GM23248 (cell line): ENCODE data around the gene RUBCNL. TPM values are rescaled to one million over a fixed set of nuclear protein-coding genes. Genes with fewer than 3 reads are reported as not detected.

Experiments used
- DNase-seq: peaks from one replicate; pipeline ENCODE4 v3.0.0-alpha.2; 2015
- H2AFZ ChIP-seq: fragments of 200-600 bp; sonication (generic); 2 replicates; pipeline ENCODE4 v1.6.1; 2016; ENCODE audit warnings: antibody characterized with exemption
- H3F3A ChIP-seq: fragments of 200-600 bp; sonication (generic); 2 replicates; pipeline ENCODE4 v1.6.1; 2016; ENCODE audit warnings: mild to moderate bottlenecking, antibody characterized with exemption, mixed run types; ENCODE audit not compliant: insufficient read depth
- H3K27ac ChIP-seq: fragments of 200-600 bp; sonication (generic); 2 replicates; pipeline ENCODE4 v1.5.1; 2016; ENCODE audit warnings: mild to moderate bottlenecking
- H3K27me3 ChIP-seq: fragments of 200-600 bp; sonication (generic); replicated peaks from 2 replicates; pipeline ENCODE4 v1.6.1; 2016; ENCODE audit warnings: mild to moderate bottlenecking; ENCODE audit not compliant: insufficient read depth
- H3K36me3 ChIP-seq: fragments of 200-600 bp; sonication (generic); 2 replicates; pipeline ENCODE4 v1.6.1; 2016; ENCODE audit warnings: low read depth, mild to moderate bottlenecking
- H3K4me1 ChIP-seq: fragments of 200-600 bp; sonication (generic); 2 replicates; pipeline ENCODE4 v1.6.1; 2016; ENCODE audit warnings: mild to moderate bottlenecking; ENCODE audit not compliant: insufficient read depth
- H3K4me2 ChIP-seq: fragments of 200-600 bp; sonication (generic); one replicate; pipeline ENCODE4 v1.6.1; 2016; ENCODE audit warnings: mild to moderate bottlenecking; ENCODE audit not compliant: unreplicated experiment
- H3K4me3 ChIP-seq: fragments of 200-600 bp; sonication (generic); 2 replicates; pipeline ENCODE4 v1.5.1; 2016; ENCODE audit warnings: mild to moderate bottlenecking
- H3K79me2 ChIP-seq: fragments of 200-600 bp; sonication (generic); 2 replicates; pipeline ENCODE4 v1.6.1; 2016; ENCODE audit warnings: mild to moderate bottlenecking; ENCODE audit not compliant: insufficient read depth
- H3K9ac ChIP-seq: fragments of 200-600 bp; sonication (generic); 2 replicates; pipeline ENCODE4 v1.6.1; 2016; ENCODE audit warnings: mild to moderate bottlenecking
- H3K9me2 ChIP-seq: fragments of 200-600 bp; sonication (generic); 2 replicates; pipeline ENCODE4 v1.6.1; 2016; ENCODE audit warnings: mixed run types, mild to moderate bottlenecking, moderate library complexity; ENCODE audit not compliant: insufficient read depth
- H3K9me3 ChIP-seq: fragments of 200-600 bp; sonication (generic); one replicate; pipeline ENCODE4 v1.6.1; 2017; ENCODE audit warnings: low read depth
- H4K20me1 ChIP-seq: fragments of 200-600 bp; sonication (generic); 2 replicates; pipeline ENCODE4 v1.6.0; 2016; ENCODE audit not compliant: insufficient read depth
- EZH2 ChIP-seq: fragments of 200-600 bp; sonication (generic); IDR thresholded peaks from 2 replicates; pipeline ENCODE4 v1.6.1; 2018; ENCODE audit warnings: antibody characterized with exemption, mild to moderate bottlenecking; ENCODE audit not compliant: insufficient read depth, poor library complexity, severe bottlenecking
- EZH2phosphoT487 ChIP-seq: fragments of 200-600 bp; sonication (generic); IDR thresholded peaks from 2 replicates; pipeline ENCODE4 v1.6.1; 2018; ENCODE audit warnings: antibody characterized with exemption, moderate library complexity, mild to moderate bottlenecking, low read depth; ENCODE audit not compliant: insufficient read depth
- WGBS, 2 experiments: methylation state at CpG; one replicate each; pipeline ENCODE4 v1.1.6; 2015 to 2017; ENCODE audit warnings: low lambda C conversion rate in 2 of 2, low coverage in 1 of 2; ENCODE audit errors: missing lambda C conversion rate in 2 of 2; 5-methylcytosine and 5-hydroxymethylcytosine counted together
- in situ Hi-C: fragments of 300-500 bp; cut with MboI; formaldehyde crosslinking; loops from 2 replicates; pipeline ENCODE4 v1.15.0; 2020
- polyA plus RNA-seq: library from polyadenylated mRNA; unstranded; fragments of >200 nt; fragmentation: Nextera tagmentation; extraction: Ambion mirVana; gene quantifications from 2 replicates; pipeline ENCODE4 v1.2.1, GENCODE V29; 2016
- small RNA-seq: library from RNA; depleted of rRNA; stranded (forward); fragments of <200 nt; gene quantifications from one replicate; pipeline ENCODE3, GENCODE V24; 2014; ENCODE audit warnings: low read depth, low replicate concordance
- total RNA-seq: library from RNA; depleted of rRNA; stranded (reverse); fragments of >200 nt; shearing (Covaris generic); gene quantifications from 2 replicates; pipeline ENCODE4 v1.2.3, GENCODE V29; 2014; rRNA removed

Gene RUBCNL
- total and polyA plus RNA-seq, 2 experiments from 2014 or later, result 1.1 to 2.1 TPM

DNA sequence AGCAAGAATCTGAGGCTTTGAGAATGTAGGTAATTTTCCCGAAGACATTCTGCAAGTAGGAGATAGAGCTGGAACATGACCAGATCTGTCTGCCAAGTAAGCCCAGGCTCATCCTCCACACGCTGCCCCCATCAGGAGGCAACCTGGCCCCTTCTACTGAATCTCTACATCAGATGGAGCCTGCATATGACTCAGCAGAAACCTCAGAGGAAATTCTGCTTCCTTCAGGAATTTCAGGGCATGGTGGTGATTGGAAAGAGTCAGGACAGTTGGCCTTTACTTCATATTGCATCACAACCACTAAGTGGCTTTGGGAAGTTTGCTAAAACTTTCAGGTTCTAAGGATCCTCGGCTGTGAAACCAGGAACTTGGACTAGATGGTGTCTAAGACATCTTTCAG lies 90.1 kb downstream of the RUBCNL start:
- 0 to 1% methylated on average over 3 of the region's 3 CpGs for WGBS, 2 experiments
- peaks cover 30% of the 10 kb centered on the region for H3K4me1 ChIP-seq

DNA sequence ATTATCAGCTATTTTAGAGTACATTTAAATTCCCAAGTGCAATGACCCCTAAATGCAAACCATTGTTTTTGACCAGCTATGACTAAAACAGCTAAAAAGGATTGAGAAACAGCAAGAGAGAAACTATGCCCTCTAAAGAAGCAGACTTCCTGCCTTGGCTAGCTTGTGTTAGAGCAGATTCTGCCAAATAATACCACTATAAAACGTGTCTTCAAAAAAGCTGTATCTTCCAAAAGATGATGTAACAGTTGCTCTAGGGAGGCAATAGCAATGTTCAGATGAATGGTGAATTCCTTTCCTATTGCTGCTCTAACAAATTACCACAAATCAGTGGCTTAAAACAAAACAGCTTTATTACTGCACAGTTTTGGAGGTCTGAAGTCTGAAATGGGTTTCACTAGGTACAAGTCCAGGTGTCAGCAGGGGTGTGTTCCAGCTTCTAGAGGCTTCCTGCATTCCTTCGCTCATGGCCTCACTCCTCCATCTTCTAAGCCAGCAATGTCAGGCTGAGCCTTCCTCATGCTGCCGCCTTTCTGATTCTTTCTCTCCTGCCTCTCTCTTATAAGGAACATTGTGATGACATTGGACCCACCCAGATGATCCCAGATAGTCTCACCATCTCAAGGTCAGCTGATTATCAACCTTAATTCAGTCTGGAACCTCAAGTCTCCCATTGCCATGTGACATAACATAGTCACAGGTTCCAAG lies 90.8 kb downstream of the RUBCNL start:
- in situ Hi-C loops, result no loop called here
- no peaks in the 10 kb centered on the region for H3K9me3 ChIP-seq
- H3K9me2 ChIP-seq, result no peaks in the 10 kb centered on the region
- H3K79me2 ChIP-seq, result no peaks in the 10 kb centered on the region
- no peaks in the 10 kb centered on the region for H3K36me3 ChIP-seq
- peak overlapping the region; percentile 66 for H3K4me2 ChIP-seq
- no peaks in the 10 kb centered on the region for H4K20me1 ChIP-seq
- peak; percentile 97 for DNase-seq
- no peaks in the 10 kb centered on the region for H3K27me3 ChIP-seq
- no peak overlapping the region for H2AFZ ChIP-seq
- TF ChIP-seq EZH2phosphoT487 (no peak), EZH2 (no peak)
- H3K4me1 ChIP-seq, result peaks cover 30% of the 10 kb centered on the region
- peak overlapping the region; percentile 76 for H3K9ac ChIP-seq
- peak overlapping the region; percentile 98 for H3K27ac ChIP-seq
- H3F3A ChIP-seq, result peaks cover 36% of the 10 kb centered on the region
- WGBS, 2 experiments, result 64% methylated on average over 3 of the region's 3 CpGs
- H3K4me3 ChIP-seq, result peak overlapping the region; percentile 41

More for the DNA sequence above, 90.1 kb downstream of the RUBCNL start:
- H2AFZ ChIP-seq, result 0 out of 2 replicates have a peak overlapping the region, but pooled peaks have one; percentile 13
- H3K9me3 ChIP-seq, result no peaks in the 10 kb centered on the region
- H3K9ac ChIP-seq, result peak overlapping the region; percentile 76
- in situ Hi-C loops, result no loop called here
- TF ChIP-seq EZH2 (no peak), EZH2phosphoT487 (no peak)
- no peaks in the 10 kb centered on the region for H3K27me3 ChIP-seq
- peak; percentile 92 for DNase-seq
- peak overlapping the region; percentile 98 for H3K27ac ChIP-seq
- H3F3A ChIP-seq, result peaks cover 36% of the 10 kb centered on the region
- H3K4me2 ChIP-seq, result peak overlapping the region; percentile 66
- peak overlapping the region; percentile 41 for H3K4me3 ChIP-seq
- no peaks in the 10 kb centered on the region for H3K79me2 ChIP-seq
- no peaks in the 10 kb centered on the region for H4K20me1 ChIP-seq
- no peaks in the 10 kb centered on the region for H3K9me2 ChIP-seq
- H3K36me3 ChIP-seq, result no peaks in the 10 kb centered on the region

DNA sequence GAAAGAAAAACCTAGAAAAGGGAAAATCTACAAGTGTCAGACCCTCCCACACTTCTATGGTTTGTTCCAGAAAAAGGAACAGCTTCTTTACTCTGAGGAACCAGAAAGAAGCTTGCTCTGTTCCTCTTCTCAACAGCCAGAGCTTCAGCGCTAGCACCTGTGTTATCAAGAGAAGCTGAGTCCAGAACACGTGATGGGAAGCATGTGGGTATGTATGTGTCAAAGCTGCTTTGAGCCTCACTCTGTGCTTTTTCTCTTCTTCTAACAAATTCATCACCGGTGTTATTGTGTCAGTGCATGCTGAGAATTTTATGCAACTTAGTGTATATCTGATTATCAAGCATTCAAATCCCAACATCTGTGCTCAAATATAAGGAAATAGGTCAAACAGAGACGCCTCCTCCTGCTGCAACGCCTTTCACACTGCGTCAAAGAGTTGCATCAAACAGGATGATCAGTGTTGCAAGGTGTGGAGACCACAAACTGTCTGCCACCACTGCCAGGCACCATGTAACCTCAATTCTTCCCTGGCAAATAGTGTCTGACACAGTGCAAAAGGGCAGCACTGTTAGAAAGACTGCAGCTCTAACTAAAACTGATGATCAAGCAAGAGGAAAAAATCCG lies 91.4 kb downstream of the RUBCNL start:
- Histone ChIP-seq H3K4me1 (peaks cover 30% of the 10 kb centered on the region), H3K9ac (peak overlapping the region; percentile 49), H3K27ac (peak overlapping the region; percentile 98), H3K4me3 (peak overlapping the region; percentile 5; the same call in 1 of the 2 replicates), H3K9me3 (no peaks in the 10 kb centered on the region), H3K27me3 (no peaks in the 10 kb centered on the region), H3K36me3 (no peaks in the 10 kb centered on the region), H3F3A (peaks cover 36% of the 10 kb centered on the region), H3K9me2 (no peaks in the 10 kb centered on the region), H2AFZ (no peak overlapping the region), H4K20me1 (no peaks in the 10 kb centered on the region), H3K4me2 (peak overlapping the region; percentile 55), H3K79me2 (no peaks in the 10 kb centered on the region)
- peak; percentile 80 for DNase-seq
- whole genome bisulfite sequencing, 2 experiments, result 38 to 46% methylated on average over 7 of the region's 7 CpGs
- no peak for TF ChIP-seq EZH2
- TF ChIP-seq EZH2phosphoT487, result no peak
- in situ Hi-C loops, result no loop called here

DNA sequence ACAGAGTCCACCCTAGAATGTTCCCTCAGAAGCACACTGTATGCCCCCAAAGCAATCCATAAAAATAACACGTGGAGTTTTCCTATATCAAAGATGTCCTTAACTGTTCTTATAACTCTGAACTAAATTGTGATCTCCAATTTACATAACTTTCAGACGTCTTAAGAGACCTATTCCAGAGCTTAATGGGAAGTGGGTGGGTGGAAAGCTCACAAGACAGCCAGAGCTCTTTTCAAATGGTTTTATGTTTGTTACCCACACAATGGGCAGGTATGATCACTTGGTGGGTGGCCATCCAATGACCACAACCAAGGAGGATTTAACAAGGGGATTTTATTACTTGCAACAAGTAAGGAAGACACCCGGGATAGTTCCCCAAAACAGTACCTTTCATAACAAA lies 93.6 kb downstream of the RUBCNL start:
- Histone ChIP-seq H3K4me3 (no peak overlapping the region), H3K4me2 (no peak overlapping the region), H3K9me3 (no peaks in the 10 kb centered on the region), H3F3A (peaks cover 35% of the 10 kb centered on the region), H3K27me3 (no peaks in the 10 kb centered on the region), H3K9ac (no peak overlapping the region), H4K20me1 (no peaks in the 10 kb centered on the region), H3K79me2 (no peaks in the 10 kb centered on the region), H2AFZ (no peak overlapping the region), H3K4me1 (peaks cover 30% of the 10 kb centered on the region), H3K27ac (no peak overlapping the region), H3K9me2 (no peaks in the 10 kb centered on the region), H3K36me3 (no peaks in the 10 kb centered on the region)
- no peak for DNase-seq
- in situ Hi-C loops, result no loop called here
- TF ChIP-seq EZH2phosphoT487, result no peak
- TF ChIP-seq EZH2, result no peak
- WGBS, 2 experiments, result 93 to 95% methylated on average over 3 of the region's 3 CpGs

Small RNA genes lying within 50 kb of the gene (small RNA-seq; reads per million reads assigned to genes)
- 154 reads per million, percentile 96 among the genes with 10 or more reads in this experiment for gene RNU2-6P
- gene RNU6-68P, result not detected

Other genes with a start within 250 kb of the RUBCNL start
- gene LCP1, start 205.1 kb downstream of the RUBCNL start, total RNA-seq, result not detected in 2 replicates
- 0.64 and 1.3 TPM in 2 replicates for gene LCP1, start 205.1 kb downstream of the RUBCNL start, polyA plus RNA-seq
- gene LRRC63, start 175.3 kb downstream of the RUBCNL start, total RNA-seq, result not detected in 2 replicates
- not detected in 2 replicates for gene LRRC63, start 175.3 kb downstream of the RUBCNL start, polyA plus RNA-seq
- gene LRCH1, start 165.9 kb upstream of the RUBCNL start, total RNA-seq, result 3.4 and 5.0 TPM in 2 replicates
- gene LRCH1, start 165.9 kb upstream of the RUBCNL start, polyA plus RNA-seq, result 4.3 and 4.7 TPM in 2 replicates